ENCODE measurements around the gene SYT8.
A peak's percentile ranks its signal among the peaks of the same experiment; 100 is the strongest.

The SYT8 gene

GRCh38 chr11:1854949-1855885 lies 20.4 kb downstream of the SYT8 start:
- DNase-seq (ENCODE audit: extremely low spot score, insufficient read length, low read depth), result peak; percentile 63
- peak; percentile 99 for FAIRE-seq

DNA sequence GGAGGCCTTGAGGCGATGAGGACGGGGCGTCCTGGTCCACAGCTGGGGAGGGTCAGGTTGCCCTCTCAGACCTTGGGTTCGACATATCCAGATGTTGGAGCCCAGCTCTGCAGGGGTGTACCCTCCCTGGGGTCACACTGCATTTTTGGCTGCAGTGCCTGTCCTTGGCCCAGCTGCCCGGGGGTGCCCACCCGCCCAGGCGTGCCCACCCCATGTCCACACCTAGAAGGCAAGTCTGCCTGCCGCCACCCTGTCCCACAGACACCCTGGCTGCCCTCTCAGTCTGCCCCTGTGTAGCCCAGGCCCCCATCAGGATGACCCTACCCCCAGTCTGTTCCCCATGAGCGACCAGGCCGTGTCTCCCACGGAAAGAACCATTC lies 21.1 kb downstream of the SYT8 start:
- no peak for FAIRE-seq

GRCh38 chr11:1856306-1857005 lies 21.7 kb downstream of the SYT8 start:
- DNase-seq (ENCODE audit: extremely low spot score, insufficient read length, low read depth) (no peak), FAIRE-seq (no peak)

More for the DNA sequence above, 21.1 kb downstream of the SYT8 start:
- no peak for DNase-seq (ENCODE audit: extremely low spot score, insufficient read length, low read depth)

GRCh38 chr11:1857064-1857463 lies 22.3 kb downstream of the SYT8 start:
- FAIRE-seq (no peak), DNase-seq (ENCODE audit: extremely low spot score, insufficient read length, low read depth) (no peak)

GRCh38 chr11:1858154-1858553 lies 23.4 kb downstream of the SYT8 start:
- FAIRE-seq, result no peak
- DNase-seq (ENCODE audit: extremely low spot score, insufficient read length, low read depth), result no peak

- DNase-seq (ENCODE audit: extremely low spot score, insufficient read length, low read depth) (no peak), FAIRE-seq (no peak)
Observed at GRCh38 chr11:1858576-1858975, 23.8 kb downstream of the SYT8 start.

- no peak for FAIRE-seq
Observed at GRCh38 chr11:1859004-1859403, 24.2 kb downstream of the SYT8 start.

GRCh38 chr11:1860108-1860507 lies 25.3 kb downstream of the SYT8 start:
- no peak for DNase-seq (ENCODE audit: extremely low spot score, insufficient read length, low read depth)
- no peak for FAIRE-seq

More at GRCh38 chr11:1859004-1859403, 24.2 kb downstream of the SYT8 start:
- DNase-seq (ENCODE audit: extremely low spot score, insufficient read length, low read depth), result no peak

GRCh38 chr11:1861435-1862411 lies 26.9 kb downstream of the SYT8 start:
- DNase-seq (ENCODE audit: extremely low spot score, insufficient read length, low read depth) (no peak), FAIRE-seq (no peak)

DNA sequence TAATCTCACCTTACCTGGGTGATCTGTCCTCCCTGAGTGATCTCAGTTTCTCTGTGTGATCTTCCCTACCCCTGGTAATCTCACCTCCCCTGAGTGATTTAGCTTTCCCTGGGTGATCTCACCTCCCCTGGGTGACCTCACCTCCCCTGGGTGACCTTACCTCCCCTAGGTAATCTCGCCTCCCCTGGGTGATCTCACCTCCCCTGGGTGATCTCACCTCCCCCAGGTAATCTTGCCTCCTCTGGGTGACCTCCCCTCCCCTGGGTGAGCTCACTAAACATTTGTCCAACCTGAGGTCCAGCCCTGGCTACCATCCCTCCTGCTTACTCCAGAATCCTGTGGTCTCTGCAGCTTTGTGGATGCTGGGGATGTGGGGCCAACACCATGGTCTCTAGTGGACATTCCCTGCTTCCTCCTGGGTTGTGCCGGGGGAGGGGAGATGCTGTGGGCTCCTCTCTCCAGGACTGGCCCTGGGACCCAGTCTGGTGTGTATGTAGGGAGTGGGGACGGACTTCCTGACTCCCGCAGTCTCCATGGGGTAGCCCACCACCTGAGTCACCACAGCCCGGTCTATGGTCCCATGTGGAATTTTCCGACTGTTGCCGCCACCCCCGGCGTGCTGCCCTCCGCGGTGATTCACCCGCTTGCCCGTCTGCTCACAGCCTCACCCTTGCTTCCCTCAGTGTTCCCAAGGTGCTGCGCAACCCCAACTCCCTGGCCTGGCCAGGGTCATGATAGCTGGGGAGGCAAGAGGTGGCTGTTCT lies 28.0 kb downstream of the SYT8 start:
- FAIRE-seq (no peak), DNase-seq (ENCODE audit: extremely low spot score, insufficient read length, low read depth) (no peak)

DNA sequence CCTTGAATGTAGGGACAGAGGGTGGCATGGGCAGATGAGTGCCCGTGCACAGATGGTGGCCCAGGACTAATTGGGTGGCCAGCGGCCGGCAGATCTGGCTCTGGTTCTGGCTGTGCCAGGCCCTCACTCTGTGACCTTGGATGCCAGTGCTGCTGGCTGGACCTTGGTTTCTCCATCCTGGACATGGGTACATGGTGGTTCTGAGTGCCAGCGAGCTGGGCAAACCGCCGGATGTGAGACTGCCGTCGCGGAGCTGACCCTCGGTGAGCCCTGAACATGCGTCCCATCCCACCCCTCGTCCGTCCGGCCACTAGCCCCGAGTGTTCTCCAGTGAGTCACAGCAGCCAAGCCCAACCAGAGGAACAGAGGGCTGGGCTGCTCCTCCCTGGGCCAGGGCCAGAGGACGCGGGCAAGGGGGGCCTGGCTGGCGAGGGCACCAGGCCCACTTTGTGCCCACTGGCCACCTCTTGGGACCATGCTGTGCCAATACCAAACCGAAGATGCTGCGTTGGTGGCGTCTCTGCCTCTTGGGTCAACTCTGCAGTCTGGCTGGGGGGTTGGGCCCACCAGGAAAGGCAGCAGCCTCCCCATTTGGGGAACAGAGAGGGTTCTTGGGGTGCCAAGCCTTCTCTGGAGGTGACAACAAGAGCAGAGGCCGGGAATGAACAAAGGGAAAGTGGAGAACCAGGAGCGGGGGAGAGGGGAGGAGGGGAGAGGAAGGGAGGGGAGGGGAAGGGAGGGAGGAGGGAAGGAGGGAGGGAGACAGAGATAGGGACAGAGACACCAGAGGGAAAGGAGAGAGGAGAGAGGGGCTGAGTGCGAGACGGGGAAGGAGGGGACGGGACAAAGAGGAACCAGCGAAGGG lies 28.8 kb downstream of the SYT8 start:
- FAIRE-seq, result no peak
- DNase-seq (ENCODE audit: extremely low spot score, insufficient read length, low read depth), result no peak

- FAIRE-seq, result no peak
Observed at GRCh38 chr11:1864231-1864630, 29.4 kb downstream of the SYT8 start.

DNA sequence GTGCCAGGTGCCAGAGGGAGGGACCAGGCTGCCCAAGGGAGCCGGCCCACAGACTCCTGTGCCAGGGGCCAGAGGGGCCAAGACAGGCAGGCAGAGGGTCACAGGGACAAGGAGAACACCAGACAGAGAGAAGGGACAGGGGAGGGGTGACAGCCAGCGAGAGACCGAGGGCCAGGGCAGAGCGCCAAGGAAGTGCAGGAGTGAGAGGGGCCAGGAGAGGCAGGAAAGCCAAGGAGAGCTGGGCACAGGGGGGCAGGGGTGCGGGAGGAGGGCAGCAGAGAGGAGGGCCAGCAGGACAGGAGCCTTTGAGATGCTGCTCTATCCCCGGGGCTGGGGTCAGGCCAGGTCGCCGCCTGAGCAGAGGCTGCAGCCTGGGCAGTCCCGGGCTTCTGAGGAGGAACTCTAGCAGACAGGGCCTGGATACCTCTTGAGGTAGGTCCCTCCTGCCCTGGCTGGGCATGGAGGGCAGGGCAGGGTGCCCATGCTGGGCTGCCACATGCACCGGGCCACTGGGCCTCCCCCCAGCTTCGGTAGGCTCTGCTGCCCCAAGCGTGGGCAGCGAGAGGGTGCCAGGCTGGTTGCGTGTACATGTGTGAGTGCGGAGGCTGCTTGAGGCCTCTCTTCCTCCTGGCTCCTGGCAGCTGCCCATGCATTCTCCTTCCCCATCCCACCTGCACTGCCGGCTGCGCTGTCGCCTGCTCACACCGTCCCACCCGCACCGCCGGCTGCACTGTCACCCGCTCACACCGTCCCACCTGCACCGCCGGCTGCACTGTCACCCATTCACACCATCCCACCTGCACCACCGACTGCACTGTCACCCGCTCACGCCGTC lies 30.3 kb downstream of the SYT8 start:
- no peak for FAIRE-seq
- DNase-seq (ENCODE audit: extremely low spot score, insufficient read length, low read depth), result no peak

More at GRCh38 chr11:1864231-1864630, 29.4 kb downstream of the SYT8 start:
- no peak for DNase-seq (ENCODE audit: extremely low spot score, insufficient read length, low read depth)

DNA sequence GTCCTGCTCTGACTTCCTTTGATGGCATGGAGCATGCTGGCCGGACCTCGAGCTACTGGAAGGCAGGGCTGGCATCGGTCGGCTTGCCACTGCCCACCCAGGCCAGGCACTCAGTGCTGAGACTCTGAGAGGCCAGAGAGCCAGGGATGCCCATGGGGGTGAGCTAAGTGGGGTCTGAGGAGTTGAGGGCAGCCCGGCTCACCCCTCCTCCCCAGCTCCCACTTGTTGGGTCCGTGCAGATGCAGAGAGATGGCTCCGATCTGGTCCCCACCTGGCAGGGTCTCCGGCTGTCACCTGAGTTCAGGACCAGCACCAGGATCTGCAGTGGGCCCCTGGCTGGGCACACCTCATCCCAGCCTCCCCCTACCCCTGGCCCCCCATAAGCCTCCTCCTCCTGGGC lies 31.4 kb downstream of the SYT8 start:
- no peak for FAIRE-seq
- DNase-seq (ENCODE audit: extremely low spot score, insufficient read length, low read depth), result no peak

GRCh38 chr11:1866776-1867175 lies 32.0 kb downstream of the SYT8 start:
- FAIRE-seq, result no peak
- no peak for DNase-seq (ENCODE audit: extremely low spot score, insufficient read length, low read depth)

- FAIRE-seq, result no peak
- DNase-seq (ENCODE audit: extremely low spot score, insufficient read length, low read depth), result no peak
Observed at GRCh38 chr11:1867381-1867780, 32.6 kb downstream of the SYT8 start.

DNA sequence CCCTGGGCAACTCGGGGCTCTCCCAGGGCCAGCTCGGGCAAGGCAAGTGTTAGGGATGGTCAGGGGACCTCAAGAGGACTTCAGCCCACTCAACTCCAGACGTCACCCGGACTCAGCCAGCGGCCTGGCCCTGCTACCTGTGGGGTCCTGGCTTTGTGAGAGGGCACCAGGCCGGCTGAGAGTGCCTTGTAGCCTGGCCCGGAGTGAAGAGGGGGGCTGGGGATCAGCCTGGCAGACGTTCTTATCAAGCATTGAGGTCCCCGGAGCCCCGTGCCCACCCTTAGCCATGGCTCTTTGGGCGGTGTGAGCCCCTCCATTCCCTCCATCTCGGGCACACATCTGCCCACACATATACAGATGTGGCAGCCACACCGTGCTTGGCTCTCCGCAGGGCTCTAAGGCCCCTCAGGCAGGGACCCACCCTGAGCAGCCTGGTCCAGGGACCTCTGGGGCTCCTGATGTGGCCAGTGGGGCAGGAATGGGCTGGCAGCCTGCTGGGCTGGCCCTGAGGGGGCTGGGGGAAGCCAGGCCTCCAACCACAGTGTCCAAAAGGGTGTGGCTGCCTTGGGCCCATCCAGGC lies 33.4 kb downstream of the SYT8 start:
- no peak for FAIRE-seq
- DNase-seq (ENCODE audit: extremely low spot score, insufficient read length, low read depth), result no peak

Measured in GM18507 (cell line).